Activated CD8-positive, alpha-beta memory T cell treated with anti-CD3 and anti-CD28 coated beads for 4 hours (primary cell): ENCODE measurements around the gene LSAMP.

Experiments used
- DNase-seq, 2 donors: peaks; one replicate each; pipeline ENCODE4 v3.0.0-alpha.2; 2020; ENCODE audit warnings: low read depth in 2 of 2

The LSAMP gene

GRCh38 chr3:116445311-116445841 is at the start of gene LSAMP:
TSS of gene LSAMP (minus strand) at chr3:116445487.
- no peak for DNase-seq

- DNase-seq: no peak
These were observed 47.1 kb upstream of the LSAMP start for GRCh38 chr3:116492379-116492778.

GRCh38 chr3:116483135-116483534 is 37.8 kb upstream of the LSAMP start:
- no peak for DNase-seq

DNA sequence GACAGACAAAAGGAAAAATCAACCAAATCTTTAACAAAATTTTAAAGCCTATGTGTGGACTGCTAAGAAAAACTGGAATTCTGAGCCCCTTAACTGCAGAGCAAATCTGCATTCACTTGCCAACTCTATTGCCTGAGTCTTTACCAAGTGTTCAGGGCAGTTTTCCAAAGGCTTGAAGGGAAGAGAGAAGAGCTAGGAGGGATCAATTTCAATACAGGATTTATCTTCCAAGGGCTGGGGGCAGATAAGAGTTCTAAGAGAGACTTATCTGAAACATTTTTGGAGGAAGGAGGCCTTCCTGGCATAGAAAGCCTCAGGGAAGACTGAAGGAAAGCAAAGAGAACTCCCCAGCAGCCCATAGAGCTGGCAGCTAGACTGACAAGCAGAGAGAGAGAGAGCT is 31.4 kb upstream of the LSAMP start:
- DNase-seq: no peak

GRCh38 chr3:116474801-116475200 is 29.5 kb upstream of the LSAMP start:
- DNase-seq: no peak

- DNase-seq: no peak
These were observed 28.9 kb upstream of the LSAMP start for GRCh38 chr3:116474032-116474780.

GRCh38 chr3:116473602-116474001 is 28.3 kb upstream of the LSAMP start:
- no peak for DNase-seq

DNA sequence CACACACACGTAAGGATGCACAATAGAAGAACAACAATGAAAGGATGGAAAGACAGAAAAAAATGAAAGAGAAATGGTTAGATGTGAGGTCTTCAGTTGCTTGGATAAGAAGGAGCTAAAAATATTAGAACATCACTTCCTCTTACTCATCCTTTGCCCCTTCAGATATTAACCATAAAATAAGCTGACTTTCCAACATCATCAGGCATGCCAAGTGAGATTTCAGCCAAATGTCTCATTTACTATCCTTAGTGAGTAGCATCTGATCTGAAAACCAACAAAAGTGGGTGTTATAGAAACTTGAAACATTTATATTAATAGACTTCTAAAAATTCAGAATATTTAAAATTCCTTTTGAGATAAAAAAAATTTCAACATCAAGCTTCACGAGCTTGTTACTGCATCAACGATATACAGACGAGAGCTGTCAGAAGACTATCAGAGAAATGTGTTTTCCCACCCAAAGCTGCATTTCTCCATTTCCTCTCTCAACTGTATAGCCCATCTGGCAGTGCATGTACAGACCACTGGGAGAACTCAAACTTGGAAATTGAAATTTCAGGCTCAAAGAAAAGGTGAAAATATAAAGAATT is 25.4 kb upstream of the LSAMP start:
- DNase-seq: no peak

DNA sequence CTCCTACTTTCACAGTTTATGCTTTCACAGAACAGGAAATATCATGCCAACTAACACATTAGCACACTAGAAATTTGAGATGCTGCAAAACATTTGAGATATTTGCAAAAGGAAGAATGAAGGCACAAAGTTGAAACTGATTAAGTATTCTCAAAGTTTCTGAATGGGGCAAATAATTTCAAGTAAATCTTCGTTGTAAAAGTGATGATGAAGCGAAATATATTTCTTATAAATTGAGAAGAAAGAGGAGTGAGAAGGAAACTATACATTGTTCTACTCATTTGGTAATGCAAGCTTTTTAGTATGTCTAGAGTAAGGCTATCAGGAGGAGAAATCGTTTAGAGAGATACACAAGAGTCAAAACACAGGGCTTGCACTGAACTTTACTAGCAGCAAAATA is 24.3 kb upstream of the LSAMP start:
- no peak for DNase-seq

- no peak for DNase-seq
These were observed 19.1 kb upstream of the LSAMP start for GRCh38 chr3:116464276-116464798.

DNA sequence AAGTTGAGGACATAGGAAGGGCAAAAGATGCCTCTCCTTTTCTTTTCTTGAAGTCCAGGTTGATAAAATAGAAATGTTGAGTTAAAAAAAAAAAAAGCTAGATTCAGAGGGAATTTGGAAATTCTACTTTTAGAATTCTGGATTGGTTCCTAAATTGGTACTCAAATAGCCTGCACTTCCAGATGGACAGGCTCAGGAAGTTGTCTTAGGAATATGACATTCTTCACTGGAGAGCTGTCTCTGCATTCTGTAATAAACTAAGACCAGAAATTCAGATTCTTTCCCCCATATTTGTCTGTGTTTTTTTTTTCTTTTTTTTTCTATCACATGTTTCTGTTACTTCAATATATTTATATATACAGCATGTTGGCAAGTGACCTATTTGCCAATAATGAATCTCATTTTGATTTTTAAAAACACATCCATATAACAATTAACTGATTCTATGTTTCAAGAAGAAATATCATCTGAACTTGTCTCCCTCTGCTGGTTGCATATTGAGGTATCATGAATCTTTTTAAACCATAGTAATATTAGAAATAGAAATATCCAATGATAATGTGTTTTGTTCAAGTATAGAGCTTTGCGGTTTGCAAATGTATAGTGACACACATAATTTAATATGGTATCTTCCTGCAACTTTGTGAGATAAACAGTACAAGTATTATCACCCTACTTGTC is 8.5 kb upstream of the LSAMP start:
- DNase-seq: no peak

GRCh38 chr3:116449546-116450350 is 4.5 kb upstream of the LSAMP start:
- DNase-seq: no peak

DNA sequence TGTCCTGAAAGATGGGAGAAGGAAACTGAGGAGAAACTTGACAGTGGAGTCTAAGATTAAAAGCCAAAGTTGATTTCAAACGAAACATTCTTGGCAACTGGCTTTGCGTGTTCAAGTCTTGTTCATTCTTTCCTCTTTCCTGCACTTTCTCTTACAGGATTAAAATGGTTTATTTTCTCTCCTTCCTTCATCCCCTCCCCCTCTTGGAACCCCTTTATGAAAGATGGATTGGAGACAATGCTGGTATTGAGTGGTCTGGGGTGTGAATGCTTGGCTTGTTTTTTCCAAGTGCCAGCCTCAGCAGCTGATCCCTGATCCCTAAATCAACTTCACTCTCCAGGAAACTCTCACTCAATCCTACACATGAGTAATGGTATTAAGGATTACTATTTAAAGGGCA is 703 bp upstream of the LSAMP start:
- no peak for DNase-seq

- DNase-seq: no peak
These were observed 422 bp downstream of the LSAMP start for GRCh38 chr3:116444819-116445310.

DNA sequence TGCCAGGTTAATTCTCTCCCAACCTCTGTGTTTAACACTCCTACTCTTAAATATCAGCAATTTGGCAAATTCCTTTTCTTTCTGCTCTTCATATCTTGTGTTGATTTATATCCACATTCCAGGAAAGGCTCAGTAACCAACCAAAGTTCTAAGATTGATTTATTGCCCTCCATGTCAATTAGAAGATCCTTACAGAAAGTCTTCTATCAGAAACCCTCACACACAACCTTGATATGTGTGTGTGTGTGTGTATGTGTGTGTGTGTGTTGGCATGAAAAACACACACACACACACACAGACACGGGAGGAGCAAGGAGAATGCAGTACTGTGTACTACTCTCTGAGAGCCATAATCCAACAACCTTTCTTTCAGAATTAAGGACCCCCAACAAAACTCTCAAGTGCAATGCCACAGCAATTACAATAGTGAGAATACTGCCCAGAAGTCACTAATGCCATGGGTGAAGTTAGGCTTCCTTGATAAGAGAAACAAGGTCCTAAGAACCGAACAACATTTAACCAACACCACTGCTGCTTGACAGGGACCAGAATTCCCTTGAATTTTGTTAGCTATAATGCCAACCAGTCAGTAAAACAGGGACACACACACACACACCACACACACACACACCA is 1.1 kb downstream of the LSAMP start:
- DNase-seq: no peak

DNA sequence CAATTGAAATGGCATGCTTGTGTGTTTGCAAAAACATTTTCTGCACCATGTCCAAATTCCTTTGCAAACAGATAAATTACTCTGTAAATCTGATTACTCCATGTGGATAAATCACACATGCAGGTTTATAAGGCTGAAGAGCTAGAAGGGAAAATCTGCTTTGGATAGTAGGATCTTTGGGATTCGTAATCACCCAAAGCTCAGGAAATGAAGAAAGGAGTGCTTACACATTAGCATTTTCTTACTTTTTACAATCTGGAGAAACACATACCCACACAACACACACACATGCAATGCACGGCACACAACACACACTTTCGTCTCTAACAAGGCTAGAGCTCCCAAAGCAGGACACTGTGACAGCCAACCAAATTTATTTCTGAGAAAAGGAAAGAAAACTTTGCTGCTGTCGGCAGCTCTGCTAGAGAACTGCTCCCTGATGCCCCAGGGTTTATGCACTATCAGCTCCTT is 2.1 kb downstream of the LSAMP start:
- DNase-seq: no peak

DNA sequence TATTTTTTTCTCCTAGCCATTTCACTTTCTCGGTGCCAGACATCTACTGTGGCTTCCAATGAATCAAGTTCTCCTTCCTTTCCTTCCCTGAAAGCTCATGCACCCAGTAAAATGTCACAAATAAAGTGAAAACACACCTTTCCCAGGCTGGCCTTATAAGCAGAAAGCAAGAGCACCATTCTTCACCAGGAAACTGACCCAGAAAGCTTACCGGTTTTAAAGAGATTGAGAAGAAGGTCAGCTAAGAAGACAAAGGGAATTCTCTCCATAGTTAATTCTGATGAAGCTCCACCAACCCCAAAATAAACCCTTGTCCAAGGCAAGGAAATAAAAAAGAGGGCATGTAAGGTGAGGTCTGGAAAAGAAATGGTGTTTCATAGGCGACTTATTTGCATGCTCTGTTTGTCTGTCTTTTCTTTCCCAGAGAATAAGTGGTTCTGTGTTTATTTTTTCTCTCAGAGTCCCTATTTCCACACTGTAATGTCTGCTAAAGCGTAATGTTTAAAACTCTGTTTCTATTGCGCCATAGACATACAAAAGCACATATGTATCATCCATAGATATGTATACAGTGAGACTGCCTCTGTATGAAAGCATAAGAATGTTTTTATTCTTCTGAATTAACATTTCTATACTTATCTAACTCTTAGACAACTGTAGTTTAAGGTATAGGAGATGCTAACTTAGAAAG is 2.8 kb downstream of the LSAMP start:
- DNase-seq: no peak

- DNase-seq: no peak
These were observed 3.6 kb downstream of the LSAMP start for GRCh38 chr3:116441652-116442051.

DNA sequence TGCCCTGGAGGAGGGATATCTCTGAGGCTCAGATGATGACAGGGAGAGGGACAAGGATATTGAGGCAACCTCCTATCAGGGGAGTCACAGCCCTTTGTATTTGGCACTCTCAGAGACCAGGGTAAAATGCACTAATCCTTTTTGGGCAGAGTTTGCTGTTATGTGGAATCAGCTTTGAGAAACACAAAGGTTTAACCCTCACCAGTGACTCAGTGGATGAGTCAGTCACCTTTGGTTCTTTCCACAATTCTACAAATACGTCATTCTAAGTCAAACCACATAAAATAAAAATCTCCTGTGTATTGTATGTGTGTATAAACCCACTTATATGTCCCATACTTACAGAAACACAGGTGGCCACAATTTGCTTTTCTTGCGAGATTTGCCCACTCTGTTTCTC is 5.1 kb downstream of the LSAMP start:
- no peak for DNase-seq

DNA sequence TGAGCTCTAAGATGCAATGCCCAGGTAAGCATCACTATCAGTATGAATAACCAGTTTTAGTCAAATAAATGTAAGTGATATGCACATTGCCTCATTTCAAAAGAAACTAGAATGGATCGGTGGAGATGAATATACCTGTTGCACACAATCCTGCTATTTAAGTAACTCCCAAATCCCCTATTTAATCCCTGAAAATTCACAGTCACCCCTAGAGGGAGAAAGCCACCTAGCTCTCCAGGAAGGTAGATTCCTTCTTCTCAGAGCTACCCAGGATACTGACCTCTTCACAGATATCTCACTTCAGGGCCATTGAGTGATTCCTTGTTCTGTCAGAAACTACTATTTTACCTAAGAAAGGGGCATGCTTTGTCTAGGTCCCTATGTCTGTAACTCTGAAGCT is 11.7 kb downstream of the LSAMP start:
- no peak for DNase-seq
